ENCODE measurements around the gene MAGI2.

MAGI2 gene

GRCh38 chr7:78099715-78100394 lies 1353.6 kb downstream of the MAGI2 start:
- no peak for DNase-seq

DNA sequence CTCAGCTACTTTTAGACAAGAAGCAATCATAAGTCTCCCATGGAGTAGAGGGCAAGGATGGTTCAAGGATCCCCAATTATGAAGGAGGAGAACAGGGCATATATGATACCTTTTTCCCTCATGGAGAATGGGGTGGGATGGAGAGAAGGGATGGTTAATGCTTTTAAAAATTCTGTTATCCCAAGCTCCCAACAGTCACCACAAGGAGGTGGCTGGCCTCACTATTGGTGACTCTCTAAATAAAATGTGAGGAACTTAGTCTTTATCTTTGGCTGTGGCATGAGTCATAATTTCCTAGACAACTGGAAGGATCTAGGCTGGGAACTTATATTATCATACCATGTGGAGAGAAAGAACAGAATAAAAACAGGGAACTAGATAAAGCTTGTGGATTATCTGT lies 1357.9 kb downstream of the MAGI2 start:
- no peak for DNase-seq

GRCh38 chr7:78092331-78092730 lies 1361.1 kb downstream of the MAGI2 start:
- DNase-seq = no peak

DNA sequence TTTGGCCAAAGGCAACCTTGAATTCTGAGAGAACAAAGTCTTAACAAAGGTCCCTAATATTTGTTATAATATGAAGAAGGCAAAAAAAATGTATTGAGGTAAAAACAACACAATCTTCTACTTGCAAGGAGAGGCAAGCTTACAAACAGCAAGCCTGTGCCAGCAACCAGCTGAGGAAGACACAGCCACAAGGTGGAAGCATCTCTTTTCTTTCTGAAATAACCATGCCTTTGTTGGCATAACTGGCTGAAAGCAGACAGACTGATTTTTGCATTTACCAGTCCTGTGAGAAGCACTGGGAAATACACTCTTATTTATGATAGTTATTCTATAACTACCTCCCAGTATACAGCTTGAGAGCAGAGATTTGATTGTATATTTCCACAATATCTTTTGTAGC lies 1362.9 kb downstream of the MAGI2 start:
- no peak for DNase-seq

- DNase-seq = no peak
These were observed 1369.9 kb downstream of the MAGI2 start for GRCh38 chr7:78083476-78084120.

GRCh38 chr7:78082556-78082955 lies 1370.9 kb downstream of the MAGI2 start:
- no peak for DNase-seq

- DNase-seq = no peak
These were observed 1371.6 kb downstream of the MAGI2 start for GRCh38 chr7:78081888-78082287.

DNA sequence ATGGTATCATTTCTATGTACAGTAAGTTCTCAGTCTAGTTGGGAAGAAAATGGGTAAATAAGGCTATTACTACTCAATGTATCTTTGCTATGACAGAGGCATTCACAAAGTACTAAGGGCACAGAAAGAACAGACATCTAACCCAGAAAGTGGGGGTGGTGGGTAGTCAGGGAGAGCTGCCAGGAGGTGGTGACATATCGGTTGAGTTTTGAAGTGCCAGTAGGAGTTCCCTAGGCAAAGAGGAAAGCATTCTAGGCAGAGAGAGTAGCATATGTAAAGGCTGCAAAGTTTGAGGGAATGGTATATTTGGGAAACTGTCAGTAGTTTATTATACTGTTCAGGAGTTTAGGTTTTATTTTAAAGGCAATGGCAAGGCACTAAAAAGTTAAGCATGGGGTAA lies 1372.1 kb downstream of the MAGI2 start:
- no peak for DNase-seq

GRCh38 chr7:78080811-78081210 lies 1372.7 kb downstream of the MAGI2 start:
- no peak for DNase-seq

- DNase-seq = no peak
These were observed 1373.2 kb downstream of the MAGI2 start for GRCh38 chr7:78080241-78080640.

DNA sequence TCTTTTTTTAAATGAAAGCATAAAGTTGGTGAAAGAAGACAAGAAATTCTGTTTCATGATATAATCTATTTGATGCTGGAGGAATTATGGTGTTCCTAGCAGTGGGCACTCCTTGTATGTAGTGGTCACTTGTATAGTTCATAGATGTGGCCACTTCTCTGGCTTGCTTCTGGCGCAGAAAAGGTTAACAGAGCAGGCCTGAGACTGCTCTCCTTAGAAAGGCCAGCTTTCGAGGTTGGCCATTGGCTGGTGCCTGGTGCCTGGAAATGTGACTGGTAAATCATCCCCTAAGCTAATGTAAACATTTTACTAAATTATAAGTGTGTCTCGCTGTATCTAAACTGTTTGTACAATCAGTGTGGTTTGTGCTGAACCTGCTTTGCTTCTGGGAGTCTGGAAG lies 1378.8 kb downstream of the MAGI2 start:
- DNase-seq = no peak

GRCh38 chr7:78073609-78074382 lies 1379.7 kb downstream of the MAGI2 start:
- no peak for DNase-seq

DNA sequence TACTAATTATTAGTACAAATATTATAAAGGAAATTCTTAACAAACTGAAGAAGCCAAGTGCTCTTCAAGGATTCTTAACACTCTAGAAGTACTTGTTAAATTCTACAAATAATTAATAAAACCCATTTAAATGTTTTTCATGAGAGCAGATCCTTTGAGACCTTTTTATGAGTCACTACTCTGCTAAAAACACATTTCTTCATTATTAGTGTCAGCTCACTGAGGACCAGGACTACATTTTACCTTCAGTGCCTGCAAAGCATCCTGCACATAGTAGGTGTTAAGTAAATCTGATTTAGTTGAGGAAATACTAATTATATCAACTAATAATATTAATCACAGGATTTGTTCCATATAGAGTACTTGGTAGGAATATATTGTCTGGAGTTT lies 1381.3 kb downstream of the MAGI2 start:
- DNase-seq = no peak

- DNase-seq = no peak
These were observed 1381.8 kb downstream of the MAGI2 start for GRCh38 chr7:78071491-78072200.

DNA sequence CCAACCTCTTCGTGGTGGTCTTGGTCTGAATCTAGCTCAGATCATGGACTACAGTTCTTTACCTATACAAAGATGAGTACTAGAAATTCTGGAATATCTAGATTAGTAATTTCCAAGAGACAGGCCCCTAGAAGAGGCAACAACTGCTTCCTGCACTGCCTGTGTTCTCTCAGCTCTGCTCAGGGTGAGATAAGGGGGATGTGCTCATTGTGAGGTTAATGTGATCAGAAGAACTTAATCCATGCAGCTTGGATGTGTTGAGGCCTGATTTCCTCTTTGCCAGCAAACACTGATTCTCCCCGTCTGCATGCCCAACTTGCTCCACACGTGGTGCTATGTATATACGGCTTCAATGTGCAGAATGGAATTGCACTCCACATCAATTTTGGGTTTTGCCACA lies 1386.9 kb downstream of the MAGI2 start:
- DNase-seq = no peak

- no peak for DNase-seq
These were observed 1389.7 kb downstream of the MAGI2 start for GRCh38 chr7:78063758-78064157.

GRCh38 chr7:78062214-78062613 lies 1391.3 kb downstream of the MAGI2 start:
- DNase-seq = no peak

DNA sequence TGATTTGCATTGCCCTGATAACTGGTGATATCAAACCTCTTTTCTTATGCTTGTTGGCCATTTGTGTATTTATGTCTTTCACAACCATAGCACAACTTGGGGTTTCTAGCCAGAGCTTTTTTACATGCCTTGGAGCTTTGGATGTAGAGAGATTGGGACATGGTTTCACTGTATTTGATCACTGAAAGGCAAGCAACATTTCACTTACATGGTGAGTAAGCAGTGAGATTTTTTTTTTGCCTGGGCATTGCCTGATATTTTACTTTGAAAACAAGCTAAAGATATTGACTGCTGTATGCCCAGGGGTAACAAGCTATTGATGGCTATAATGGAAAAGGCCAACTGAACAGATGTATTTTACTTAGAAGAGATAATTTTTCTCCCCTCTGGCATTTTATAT lies 1395.9 kb downstream of the MAGI2 start:
- no peak for DNase-seq

- DNase-seq = no peak
These were observed 1397.9 kb downstream of the MAGI2 start for GRCh38 chr7:78055599-78055998.

DNA sequence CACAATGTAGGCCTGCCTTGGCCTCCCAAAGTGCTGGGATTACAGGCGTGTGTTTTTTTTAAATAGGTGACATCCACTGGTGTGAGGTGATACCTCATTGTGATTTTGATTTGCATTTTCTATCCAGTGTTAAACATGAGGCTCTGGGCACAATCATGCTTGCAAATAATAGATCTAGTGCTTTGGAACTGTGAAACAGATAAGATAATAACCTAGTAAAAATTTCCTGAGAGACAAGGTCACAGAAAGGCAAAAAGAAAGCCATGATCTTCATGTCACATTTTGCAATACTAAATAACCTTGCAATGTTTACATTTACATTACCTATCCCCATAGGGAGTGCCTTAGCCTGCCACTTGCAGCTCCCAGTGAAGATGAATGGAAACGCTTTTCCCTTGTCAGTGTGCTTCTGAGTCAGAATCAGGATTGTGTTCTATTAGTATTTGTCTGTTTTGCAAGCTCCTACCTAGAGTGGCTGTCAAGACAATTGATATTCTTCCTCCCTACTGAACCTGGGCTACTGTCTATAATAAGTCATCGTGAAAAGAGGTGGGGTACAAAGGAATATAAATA lies 1398.4 kb downstream of the MAGI2 start:
- DNase-seq = no peak

- DNase-seq = no peak
These were observed 1401.4 kb downstream of the MAGI2 start for GRCh38 chr7:78052112-78052511.

DNA sequence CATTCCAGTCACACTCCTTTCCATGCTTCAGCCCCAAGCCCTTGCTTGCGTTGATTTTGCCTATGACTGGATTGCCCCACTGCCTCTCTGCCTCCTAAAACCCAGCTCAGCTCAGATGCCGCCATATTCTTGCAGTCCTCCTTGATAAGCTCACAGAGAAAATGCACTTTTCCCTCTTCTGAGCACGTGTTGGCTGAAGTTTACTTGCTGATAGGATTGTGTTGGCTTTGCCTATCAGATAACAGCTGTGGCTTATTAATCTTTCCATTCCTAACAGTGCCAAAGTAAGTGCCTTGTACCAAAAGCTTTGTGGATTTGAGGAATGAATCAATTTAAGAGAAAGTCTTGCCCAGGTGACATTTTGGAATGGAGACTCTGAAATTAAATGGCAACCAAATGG lies 1405.7 kb downstream of the MAGI2 start:
- no peak for DNase-seq

- no peak for DNase-seq
These were observed 1410.3 kb downstream of the MAGI2 start for GRCh38 chr7:78043159-78043558.
